Loucy (cell line): Measurements from ENCODE around the gene AFF2.

Experiments used
- H2AFZ ChIP-seq: fragments of 200-600 bp; sonication (generic); 2 replicates; pipeline ENCODE4 v1.6.0; 2016; ENCODE audit warnings: antibody characterized with exemption, mild to moderate bottlenecking, low read length, moderate library complexity
- H3F3A ChIP-seq: fragments of 200-600 bp; 2 replicates; pipeline ENCODE4 v1.6.0; 2016; ENCODE audit warnings: antibody characterized with exemption, low read depth, mild to moderate bottlenecking
- H3K27me3 ChIP-seq: fragments of 200-600 bp; sonication (generic); 2 replicates; pipeline ENCODE4 v1.6.1; 2014; ENCODE audit warnings: low read length, mild to moderate bottlenecking; ENCODE audit not compliant: insufficient read depth, poor library complexity, severe bottlenecking
- H3K36me3 ChIP-seq: fragments of 200-600 bp; sonication (generic); 2 replicates; pipeline ENCODE4 v1.6.1; 2016; ENCODE audit warnings: low read length; ENCODE audit not compliant: insufficient read depth
- H3K4me1 ChIP-seq: fragments of 200-600 bp; sonication (generic); 2 replicates; pipeline ENCODE4 v1.5.1; 2014; ENCODE audit warnings: low read length, mild to moderate bottlenecking; ENCODE audit not compliant: insufficient read depth, poor library complexity, severe bottlenecking
- H3K4me2 ChIP-seq: fragments of 200-600 bp; sonication (generic); 2 replicates; pipeline ENCODE4 v1.6.0; 2014; ENCODE audit warnings: antibody characterized with exemption, low read length, low read depth, mild to moderate bottlenecking; ENCODE audit not compliant: poor library complexity, severe bottlenecking
- H3K4me3 ChIP-seq: fragments of 200-600 bp; sonication (generic); 2 replicates; pipeline ENCODE4 v1.5.1; 2014; ENCODE audit warnings: low read length, mild to moderate bottlenecking, mixed read lengths; ENCODE audit not compliant: poor library complexity, severe bottlenecking
- H3K79me2 ChIP-seq: fragments of 200-600 bp; sonication (generic); 2 replicates; pipeline ENCODE4 v1.6.1; 2014; ENCODE audit warnings: low read length; ENCODE audit not compliant: insufficient read depth
- H3K9ac ChIP-seq: fragments of 200-600 bp; sonication (generic); 2 replicates; pipeline ENCODE4 v1.6.0; 2014; ENCODE audit warnings: mild to moderate bottlenecking, low read depth, low read length, moderate library complexity; ENCODE audit not compliant: poor library complexity, severe bottlenecking
- H3K9me2 ChIP-seq: fragments of 200-600 bp; sonication (generic); replicated peaks from 2 replicates; pipeline ENCODE4 v1.6.1; 2016; ENCODE audit warnings: low read depth, low read length, mixed read lengths
- H3K9me3 ChIP-seq: fragments of 200-600 bp; sonication (generic); 2 replicates; pipeline ENCODE4 v1.6.1; 2014; ENCODE audit warnings: mild to moderate bottlenecking, antibody characterized with exemption, low read length, low read depth; ENCODE audit not compliant: insufficient read depth
- H4K20me1 ChIP-seq: fragments of 200-600 bp; sonication (generic); 2 replicates; pipeline ENCODE4 v1.6.0; 2014; ENCODE audit warnings: antibody characterized with exemption, low read length, mild to moderate bottlenecking; ENCODE audit not compliant: insufficient read depth, poor library complexity, severe bottlenecking
- EZH2phosphoT487 ChIP-seq: fragments of 200-600 bp; IDR thresholded peaks from 2 replicates; pipeline ENCODE4 v1.6.1; 2018; ENCODE audit warnings: antibody characterized with exemption, mild to moderate bottlenecking, moderate library complexity, borderline replicate concordance
- TF ChIP-seq, protein P1 (sequence below): fragments of 200-600 bp; sonication (generic); conservative IDR thresholded peaks from 2 replicates; pipeline ENCODE4 v1.5.1; 2014; ENCODE audit warnings: mild to moderate bottlenecking, antibody characterized with exemption, low read length

Gene AFF2

DNA sequence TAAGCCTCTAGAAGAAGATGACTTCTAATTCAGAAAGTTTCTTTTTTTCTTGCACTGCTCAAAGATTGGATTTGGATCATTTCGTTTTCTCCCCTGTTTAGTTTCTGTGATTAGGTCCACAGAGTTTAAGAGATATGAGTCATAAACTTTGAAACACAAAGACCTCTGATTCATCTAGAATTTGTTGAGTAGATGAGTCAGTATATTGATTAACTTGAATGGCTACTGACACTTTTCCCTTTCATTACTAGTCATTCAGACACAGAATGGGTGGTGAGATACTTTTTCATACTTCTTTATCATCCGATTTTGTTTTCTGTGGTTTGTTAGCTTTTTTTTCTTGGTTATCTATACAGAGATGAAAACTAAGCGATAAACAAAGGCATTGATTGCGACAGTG lies 34.1 kb upstream of the AFF2 start:
- TF ChIP-seq, protein P1, sequence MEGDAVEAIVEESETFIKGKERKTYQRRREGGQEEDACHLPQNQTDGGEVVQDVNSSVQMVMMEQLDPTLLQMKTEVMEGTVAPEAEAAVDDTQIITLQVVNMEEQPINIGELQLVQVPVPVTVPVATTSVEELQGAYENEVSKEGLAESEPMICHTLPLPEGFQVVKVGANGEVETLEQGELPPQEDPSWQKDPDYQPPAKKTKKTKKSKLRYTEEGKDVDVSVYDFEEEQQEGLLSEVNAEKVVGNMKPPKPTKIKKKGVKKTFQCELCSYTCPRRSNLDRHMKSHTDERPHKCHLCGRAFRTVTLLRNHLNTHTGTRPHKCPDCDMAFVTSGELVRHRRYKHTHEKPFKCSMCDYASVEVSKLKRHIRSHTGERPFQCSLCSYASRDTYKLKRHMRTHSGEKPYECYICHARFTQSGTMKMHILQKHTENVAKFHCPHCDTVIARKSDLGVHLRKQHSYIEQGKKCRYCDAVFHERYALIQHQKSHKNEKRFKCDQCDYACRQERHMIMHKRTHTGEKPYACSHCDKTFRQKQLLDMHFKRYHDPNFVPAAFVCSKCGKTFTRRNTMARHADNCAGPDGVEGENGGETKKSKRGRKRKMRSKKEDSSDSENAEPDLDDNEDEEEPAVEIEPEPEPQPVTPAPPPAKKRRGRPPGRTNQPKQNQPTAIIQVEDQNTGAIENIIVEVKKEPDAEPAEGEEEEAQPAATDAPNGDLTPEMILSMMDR: no peak
- no peak for TF ChIP-seq EZH2phosphoT487
- Histone ChIP-seq H3K4me2 (no peak overlapping the region), H4K20me1 (no peaks in the 10 kb centered on the region), H3K27me3 (no peaks in the 10 kb centered on the region), H2AFZ (no peak overlapping the region), H3F3A (no peaks in the 10 kb centered on the region), H3K4me1 (peaks cover 32% of the 10 kb centered on the region), H3K4me3 (no peak overlapping the region), H3K79me2 (no peaks in the 10 kb centered on the region), H3K9me2 (no peaks in the 10 kb centered on the region), H3K9ac (no peak overlapping the region), H3K9me3 (no peaks in the 10 kb centered on the region), H3K36me3 (no peaks in the 10 kb centered on the region)

DNA sequence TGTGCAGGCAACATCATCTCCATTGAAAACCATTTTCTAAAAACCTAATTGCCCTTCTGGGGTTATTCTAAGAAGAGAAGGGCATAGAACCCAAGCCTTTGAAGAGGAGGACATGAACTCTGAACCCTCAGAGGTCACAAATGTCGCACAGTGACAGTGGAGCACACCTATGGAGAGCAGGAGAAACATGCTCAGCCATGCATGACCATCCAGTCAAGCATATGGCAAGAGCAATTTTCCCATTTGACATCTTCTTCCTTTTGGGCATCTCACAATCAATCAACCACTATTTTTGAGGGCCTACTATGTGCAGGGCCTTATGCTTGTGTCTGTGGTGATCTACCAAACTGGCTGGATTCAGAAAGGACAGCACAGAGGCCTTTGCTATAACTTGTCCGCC lies 30.1 kb upstream of the AFF2 start:
- Histone ChIP-seq H3K4me1 (peaks cover 17% of the 10 kb centered on the region), H2AFZ (no peak overlapping the region), H3F3A (no peaks in the 10 kb centered on the region), H3K4me2 (peak overlapping the region; percentile 40), H3K36me3 (no peaks in the 10 kb centered on the region), H3K79me2 (no peaks in the 10 kb centered on the region), H3K27me3 (no peaks in the 10 kb centered on the region), H3K9me2 (no peaks in the 10 kb centered on the region), H3K9me3 (no peaks in the 10 kb centered on the region), H4K20me1 (no peaks in the 10 kb centered on the region), H3K9ac (no peak overlapping the region), H3K4me3 (no peak overlapping the region)
- TF ChIP-seq, protein P1: no peak
- no peak for TF ChIP-seq EZH2phosphoT487

DNA sequence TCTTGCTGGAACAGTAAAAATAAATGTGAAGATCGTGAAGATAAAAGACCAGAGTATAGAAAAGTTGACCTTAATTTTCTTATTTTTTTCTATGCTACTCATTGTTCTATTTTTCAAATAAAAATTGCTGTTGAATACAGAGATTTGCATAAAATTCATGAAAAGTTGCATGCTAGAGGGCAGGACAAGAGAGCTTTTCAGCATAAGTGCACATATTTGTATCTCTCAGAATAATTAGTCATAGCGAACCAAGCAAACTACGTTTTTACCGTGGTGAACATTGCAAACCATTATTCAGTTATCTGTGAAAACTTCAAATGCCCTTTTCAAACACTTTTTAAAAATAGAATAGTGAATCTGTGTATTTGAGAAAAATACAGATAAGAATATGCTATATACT lies 26.4 kb upstream of the AFF2 start:
- Histone ChIP-seq H3K4me3 (no peak overlapping the region), H3K9me2 (no peaks in the 10 kb centered on the region), H3F3A (0 out of 2 replicates have a peak, but pooled peaks cover 3% of the 10 kb centered on the region), H2AFZ (no peak overlapping the region), H3K9ac (no peak overlapping the region), H3K4me1 (peaks cover 35% of the 10 kb centered on the region), H3K36me3 (no peaks in the 10 kb centered on the region), H3K27me3 (no peaks in the 10 kb centered on the region), H4K20me1 (no peaks in the 10 kb centered on the region), H3K79me2 (no peaks in the 10 kb centered on the region), H3K4me2 (no peak overlapping the region), H3K9me3 (no peaks in the 10 kb centered on the region)
- no peak for TF ChIP-seq EZH2phosphoT487
- TF ChIP-seq, protein P1: no peak
